Stimulated activated CD8-positive, alpha-beta memory T cell treated with anti-CD3 and anti-CD28 coated beads, Interleukin-12 subunit alpha, Interleukin-12 subunit beta, amount 100 ng/mL, for 4 hours (primary cell): ENCODE measurements around the gene USP13.

Experiments used
- DNase-seq: peaks from one replicate; pipeline ENCODE4 v3.0.0-alpha.2; 2020; ENCODE audit warnings: low read depth

The USP13 gene

GRCh38 chr3:179697736-179698332, 45.0 kb downstream of the USP13 start:
- DNase-seq, result no peak

- no peak for DNase-seq
Observed at GRCh38 chr3:179700716-179701115, 47.9 kb downstream of the USP13 start.

GRCh38 chr3:179701176-179701827, 48.5 kb downstream of the USP13 start:
- no peak for DNase-seq

- no peak for DNase-seq
Observed at GRCh38 chr3:179702271-179702947, 49.6 kb downstream of the USP13 start.

GRCh38 chr3:179703816-179704215, 51.0 kb downstream of the USP13 start:
- no peak for DNase-seq

GRCh38 chr3:179706233-179706632, 53.4 kb downstream of the USP13 start:
- no peak for DNase-seq

GRCh38 chr3:179710079-179710478, 57.2 kb downstream of the USP13 start:
- no peak for DNase-seq

GRCh38 chr3:179713643-179714090, 60.8 kb downstream of the USP13 start:
- DNase-seq, result no peak

GRCh38 chr3:179715582-179715981, 62.7 kb downstream of the USP13 start:
- DNase-seq, result no peak

GRCh38 chr3:179716226-179716625, 63.4 kb downstream of the USP13 start:
- no peak for DNase-seq

GRCh38 chr3:179716811-179717210, 64.0 kb downstream of the USP13 start:
- no peak for DNase-seq

- no peak for DNase-seq
Observed at GRCh38 chr3:179717219-179717618, 64.4 kb downstream of the USP13 start.

GRCh38 chr3:179719048-179719734, 66.4 kb downstream of the USP13 start:
- no peak for DNase-seq

GRCh38 chr3:179720196-179720595, 67.4 kb downstream of the USP13 start:
- no peak for DNase-seq

- no peak for DNase-seq
Observed at GRCh38 chr3:179723617-179724016, 70.8 kb downstream of the USP13 start.

GRCh38 chr3:179726075-179726699, 73.3 kb downstream of the USP13 start:
- DNase-seq, result no peak

- DNase-seq, result no peak
Observed at GRCh38 chr3:179729086-179729485, 76.2 kb downstream of the USP13 start.

GRCh38 chr3:179729981-179730380, 77.1 kb downstream of the USP13 start:
- DNase-seq, result no peak

GRCh38 chr3:179730506-179730905, 77.7 kb downstream of the USP13 start:
- DNase-seq, result no peak

GRCh38 chr3:179731544-179731943, 78.7 kb downstream of the USP13 start:
- no peak for DNase-seq

- DNase-seq, result no peak
Observed at GRCh38 chr3:179732661-179733348, 80.0 kb downstream of the USP13 start.

- DNase-seq, result no peak
Observed at GRCh38 chr3:179733797-179734196, 81.0 kb downstream of the USP13 start.
